ENCODE measurements around the gene CXXC4.

Gene CXXC4

GRCh38 chr4:104500442-104500841 is 5.7 kb upstream of the CXXC4 start:
- DNase-seq (ENCODE audit: low read depth) = no peak
- no peak overlapping the region for H3K4me3 ChIP-seq (ENCODE audit: low read depth, low read length)
- no peak for TF ChIP-seq CTCF (IDR thresholded peaks at IDR 0.05; ENCODE audit: control insufficient read depth, extremely low read depth, insufficient read depth)

DNA sequence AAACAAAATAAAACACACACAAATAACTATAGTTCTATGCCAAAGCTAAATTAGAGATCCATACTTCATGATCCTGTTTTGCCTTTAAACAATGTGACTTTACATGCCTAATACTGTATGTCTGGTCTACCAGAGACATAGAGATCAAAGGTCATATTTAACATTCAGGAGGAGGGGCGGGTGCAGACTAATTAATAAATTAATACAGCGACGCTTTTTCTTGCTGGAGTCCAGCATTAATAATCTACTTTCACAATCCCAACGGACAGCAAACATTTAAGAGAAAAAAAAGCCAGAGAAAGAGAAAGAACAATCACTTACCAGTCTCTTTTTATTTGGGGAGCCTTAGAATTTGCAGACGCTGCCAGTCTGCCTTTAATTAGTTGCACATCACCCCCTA is 509 bp downstream of the CXXC4 start:
- DNase-seq (ENCODE audit: low read depth) = no peak
- TF ChIP-seq CTCF (IDR thresholded peaks at IDR 0.05; ENCODE audit: control insufficient read depth, extremely low read depth, insufficient read depth) = no peak
- no peak overlapping the region; the same call in 1 of the 2 replicates for H3K4me3 ChIP-seq (ENCODE audit: low read depth, low read length)

DNA sequence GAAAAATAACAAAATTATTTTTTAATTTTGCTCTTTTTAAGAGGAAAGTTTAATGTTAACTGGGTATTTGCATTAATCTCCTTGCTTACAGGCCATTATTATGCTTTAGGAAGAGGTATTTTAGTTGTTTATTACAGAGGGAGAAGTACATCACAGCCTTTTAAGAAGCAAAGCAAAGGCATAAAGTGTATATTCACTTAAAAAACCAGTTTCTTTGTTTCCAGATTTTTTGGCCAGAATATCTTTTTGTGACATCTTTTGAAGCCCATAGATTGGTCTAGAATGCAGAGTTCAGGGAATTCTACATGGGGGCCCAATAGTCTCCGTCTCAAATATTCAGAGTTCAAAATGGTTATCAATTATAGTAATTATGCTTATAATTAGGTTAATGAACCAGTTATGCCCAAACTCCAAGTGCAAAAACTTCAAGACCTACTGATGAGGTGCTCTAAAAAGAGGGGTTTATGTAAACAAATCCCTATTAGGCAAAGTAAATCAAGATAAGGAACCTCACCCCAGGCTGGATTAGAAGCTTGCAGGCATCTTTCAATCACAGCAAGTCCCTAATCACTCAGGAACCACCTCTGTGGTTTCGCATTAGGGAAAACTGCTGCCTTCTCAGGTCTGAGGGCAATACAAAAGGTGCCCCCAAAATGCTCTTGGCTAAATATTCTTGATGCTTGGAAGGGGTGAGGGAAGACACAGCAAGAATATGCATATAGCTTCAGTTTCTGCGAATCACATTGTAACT is 1.4 kb downstream of the CXXC4 start:
- no peak overlapping the region for H3K4me3 ChIP-seq (ENCODE audit: low read depth, low read length)
- no peak for DNase-seq (ENCODE audit: low read depth)
- TF ChIP-seq CTCF (IDR thresholded peaks at IDR 0.05; ENCODE audit: control insufficient read depth, extremely low read depth, insufficient read depth) = no peak

GRCh38 chr4:104492183-104492771 is 2.4 kb downstream of the CXXC4 start:
- TF ChIP-seq CTCF (IDR thresholded peaks at IDR 0.05; ENCODE audit: control insufficient read depth, extremely low read depth, insufficient read depth) = no peak
- DNase-seq (ENCODE audit: low read depth) = no peak
- no peak overlapping the region for H3K4me3 ChIP-seq (ENCODE audit: low read depth, low read length)

DNA sequence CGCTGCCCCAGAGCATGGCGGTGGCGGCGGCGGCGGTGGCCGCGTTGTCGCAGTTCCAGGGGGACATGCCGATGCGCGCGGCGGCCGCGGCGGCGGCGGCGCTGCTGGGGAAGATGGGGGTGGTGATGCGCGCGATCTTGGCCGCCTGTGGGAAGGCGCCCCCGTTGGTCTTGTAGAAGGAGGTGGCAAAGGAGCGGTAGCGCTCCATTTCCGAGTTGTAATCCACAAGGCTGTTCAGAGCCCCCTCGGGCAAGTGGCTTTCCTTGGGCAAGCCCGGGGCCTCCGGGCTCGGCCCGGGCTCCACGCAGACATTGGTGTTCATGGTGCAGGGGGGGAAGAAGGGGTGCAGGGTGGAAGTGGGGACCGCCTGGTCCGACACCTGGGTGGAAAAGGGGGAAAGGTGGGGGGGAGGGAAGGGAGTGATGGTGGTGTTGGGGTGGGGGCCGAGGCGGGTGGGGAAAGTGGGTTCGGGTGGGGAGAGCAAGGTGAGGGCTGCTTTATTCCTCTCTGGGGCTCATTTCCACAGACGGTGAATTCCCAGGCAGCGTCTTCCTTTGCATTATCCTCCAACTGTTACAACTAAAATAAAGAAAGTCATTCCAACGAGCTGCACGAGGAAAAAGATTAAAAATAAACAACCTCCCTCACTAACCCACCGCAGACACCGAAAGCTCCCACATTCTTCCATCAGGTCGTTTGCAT is 3.1 kb downstream of the CXXC4 start:
- peak overlapping the region; percentile 43 for H3K4me3 ChIP-seq (ENCODE audit: low read depth, low read length)
- peak; percentile 12; the same call in 1 of the 2 replicates for TF ChIP-seq CTCF (IDR thresholded peaks at IDR 0.05; ENCODE audit: control insufficient read depth, extremely low read depth, insufficient read depth)
- no peak for DNase-seq (ENCODE audit: low read depth)

GRCh38 chr4:104490770-104491480 is 3.8 kb downstream of the CXXC4 start:
- no peak for TF ChIP-seq CTCF (IDR thresholded peaks at IDR 0.05; ENCODE audit: control insufficient read depth, extremely low read depth, insufficient read depth)
- peak overlapping the region; percentile 50 for H3K4me3 ChIP-seq (ENCODE audit: low read depth, low read length)
- no peak for DNase-seq (ENCODE audit: low read depth)
